Measurements from ENCODE around the gene KCNQ1. TPM values are rescaled to one million over a fixed set of nuclear protein-coding genes. Genes with fewer than 3 reads are reported as not detected.

KCNQ1 gene
- total RNA-seq, 1 donor from 2014 or later, result 0.86 TPM

DNA sequence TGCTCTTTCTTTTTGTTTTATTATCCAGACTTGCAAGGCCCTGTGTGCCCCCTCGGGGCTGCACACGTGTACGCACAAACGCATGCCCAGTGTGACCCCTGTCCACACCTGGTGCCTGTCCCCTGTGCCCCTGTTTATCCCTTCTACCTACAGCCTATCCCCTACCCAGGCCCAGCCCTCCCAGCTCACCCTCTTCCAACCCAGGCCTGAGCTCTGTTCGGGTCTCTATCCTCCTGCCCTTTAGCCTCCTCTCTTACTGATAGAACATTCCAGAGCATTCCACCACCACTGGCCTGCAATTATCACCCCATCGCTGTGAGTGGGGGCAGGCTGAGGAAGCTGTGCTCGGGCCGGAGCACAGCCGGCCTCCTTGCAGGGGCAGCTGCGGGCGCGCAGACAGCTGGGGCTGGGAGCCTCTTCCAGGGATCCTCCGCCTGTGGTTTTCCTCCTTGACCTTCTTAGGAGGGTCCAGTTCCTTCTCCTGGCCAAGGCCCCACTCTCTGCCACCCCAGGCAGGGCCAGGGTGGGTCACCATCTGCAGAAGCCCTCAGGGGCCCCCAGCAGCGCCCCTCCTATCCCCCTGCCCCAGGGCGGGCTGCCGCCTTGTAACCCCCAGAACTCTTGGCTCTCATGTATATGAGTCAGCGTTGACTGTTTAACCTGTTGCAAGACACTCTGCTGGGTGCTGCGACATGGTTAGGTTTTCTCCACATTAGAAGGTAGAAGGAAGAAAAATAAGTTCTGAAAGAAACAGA lies 296.7 kb downstream of the KCNQ1 start:
- no peaks in the 10 kb centered on the region for H3K27me3 Mint-ChIP-seq (ENCODE audit: low read depth)
- H3K36me3 Mint-ChIP-seq (ENCODE audit: low read depth), result no peaks in the 10 kb centered on the region
- no peak for DNase-seq (ENCODE audit: low read depth, low spot score)
- peak overlapping the region; percentile 27 for H3K27ac Mint-ChIP-seq (ENCODE audit: unreplicated experiment)
- no peak overlapping the region for H3K4me3 Mint-ChIP-seq
- peaks cover 9% of the 10 kb centered on the region for H3K4me1 Mint-ChIP-seq
- H3K9me3 Mint-ChIP-seq, result no peaks in the 10 kb centered on the region
- TF ChIP-seq, protein P1, sequence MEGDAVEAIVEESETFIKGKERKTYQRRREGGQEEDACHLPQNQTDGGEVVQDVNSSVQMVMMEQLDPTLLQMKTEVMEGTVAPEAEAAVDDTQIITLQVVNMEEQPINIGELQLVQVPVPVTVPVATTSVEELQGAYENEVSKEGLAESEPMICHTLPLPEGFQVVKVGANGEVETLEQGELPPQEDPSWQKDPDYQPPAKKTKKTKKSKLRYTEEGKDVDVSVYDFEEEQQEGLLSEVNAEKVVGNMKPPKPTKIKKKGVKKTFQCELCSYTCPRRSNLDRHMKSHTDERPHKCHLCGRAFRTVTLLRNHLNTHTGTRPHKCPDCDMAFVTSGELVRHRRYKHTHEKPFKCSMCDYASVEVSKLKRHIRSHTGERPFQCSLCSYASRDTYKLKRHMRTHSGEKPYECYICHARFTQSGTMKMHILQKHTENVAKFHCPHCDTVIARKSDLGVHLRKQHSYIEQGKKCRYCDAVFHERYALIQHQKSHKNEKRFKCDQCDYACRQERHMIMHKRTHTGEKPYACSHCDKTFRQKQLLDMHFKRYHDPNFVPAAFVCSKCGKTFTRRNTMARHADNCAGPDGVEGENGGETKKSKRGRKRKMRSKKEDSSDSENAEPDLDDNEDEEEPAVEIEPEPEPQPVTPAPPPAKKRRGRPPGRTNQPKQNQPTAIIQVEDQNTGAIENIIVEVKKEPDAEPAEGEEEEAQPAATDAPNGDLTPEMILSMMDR (conservative IDR thresholded peaks at IDR 0.05), result no peak

DNA sequence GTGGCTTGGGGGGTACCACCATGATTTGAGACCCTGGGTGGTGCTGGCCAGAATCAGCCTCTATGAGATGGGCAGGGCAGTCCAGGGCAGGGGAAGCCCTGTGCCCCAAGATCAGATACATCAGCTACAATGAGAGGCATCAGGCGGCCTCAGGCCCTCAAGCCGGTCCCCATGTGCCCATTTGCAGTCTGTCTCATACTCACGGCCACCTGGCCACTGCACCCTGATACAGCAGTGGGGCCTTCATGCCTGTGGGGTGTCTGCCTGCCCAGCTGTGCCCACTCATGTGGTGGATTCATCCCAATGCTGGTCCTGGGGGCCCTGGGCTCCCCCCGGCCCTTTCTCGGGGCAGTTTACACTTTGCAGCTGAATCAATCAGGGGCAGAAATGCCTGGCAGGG lies 297.4 kb downstream of the KCNQ1 start:
- DNase-seq (ENCODE audit: low read depth, low spot score), result no peak
- Mint-ChIP-seq H3K27ac (ENCODE audit: unreplicated experiment) (no peak overlapping the region), H3K27me3 (ENCODE audit: low read depth) (no peaks in the 10 kb centered on the region), H3K4me1 (peaks cover 9% of the 10 kb centered on the region), H3K36me3 (ENCODE audit: low read depth) (no peaks in the 10 kb centered on the region), H3K9me3 (no peaks in the 10 kb centered on the region), H3K4me3 (no peak overlapping the region)
- TF ChIP-seq, protein P1 (conservative IDR thresholded peaks at IDR 0.05), result no peak

GRCh38 chr11:2742611-2743426 lies 298.0 kb downstream of the KCNQ1 start:
- no peaks in the 10 kb centered on the region for H3K9me3 Mint-ChIP-seq
- no peaks in the 10 kb centered on the region for H3K27me3 Mint-ChIP-seq (ENCODE audit: low read depth)
- H3K36me3 Mint-ChIP-seq (ENCODE audit: low read depth), result no peaks in the 10 kb centered on the region
- TF ChIP-seq, protein P1 (conservative IDR thresholded peaks at IDR 0.05), result no peak
- no peak for DNase-seq (ENCODE audit: low read depth, low spot score)
- H3K27ac Mint-ChIP-seq (ENCODE audit: unreplicated experiment), result no peak overlapping the region
- peaks cover 9% of the 10 kb centered on the region for H3K4me1 Mint-ChIP-seq
- no peak overlapping the region for H3K4me3 Mint-ChIP-seq

DNA sequence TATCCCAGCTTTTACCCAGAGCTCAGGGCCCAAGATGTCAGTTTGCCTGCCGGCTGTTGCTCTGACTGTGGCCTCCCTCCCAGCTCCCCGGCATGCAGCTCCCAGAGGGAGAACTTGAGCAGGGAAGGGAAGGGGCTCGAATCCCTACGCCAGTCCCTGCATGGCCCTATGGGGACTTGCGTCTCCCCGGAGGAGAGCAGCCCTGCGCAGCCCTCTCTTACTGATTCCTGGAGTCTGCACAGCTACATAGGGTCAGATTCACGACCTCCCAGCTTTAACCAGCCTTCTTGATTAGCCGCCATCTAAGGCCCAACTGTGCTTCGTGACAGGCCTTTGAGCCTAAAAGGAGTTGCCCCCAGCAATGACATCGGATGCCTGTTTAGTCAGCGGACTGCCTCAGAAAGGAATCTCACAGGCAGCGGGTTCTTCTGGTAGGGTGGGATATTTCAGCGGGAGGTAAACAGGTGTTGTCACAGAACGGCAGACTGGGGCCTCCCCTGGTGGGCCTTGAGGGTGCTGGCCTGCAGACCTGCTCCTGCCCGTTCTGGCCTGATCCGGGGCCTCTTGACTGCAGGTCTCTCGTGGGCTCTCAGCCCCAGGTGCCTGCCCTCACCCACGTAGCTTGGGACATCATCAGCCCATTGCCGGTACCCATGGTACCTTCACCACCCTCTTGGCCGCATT lies 298.8 kb downstream of the KCNQ1 start:
- TF ChIP-seq, protein P1 (conservative IDR thresholded peaks at IDR 0.05), result no peak
- no peak for DNase-seq (ENCODE audit: low read depth, low spot score)
- Mint-ChIP-seq H3K9me3 (no peaks in the 10 kb centered on the region), H3K4me1 (peaks cover 9% of the 10 kb centered on the region), H3K27ac (ENCODE audit: unreplicated experiment) (no peak overlapping the region), H3K27me3 (ENCODE audit: low read depth) (no peaks in the 10 kb centered on the region), H3K36me3 (ENCODE audit: low read depth) (no peaks in the 10 kb centered on the region), H3K4me3 (no peak overlapping the region)

GRCh38 chr11:2744166-2744565 lies 299.4 kb downstream of the KCNQ1 start:
- Mint-ChIP-seq H3K27me3 (ENCODE audit: low read depth) (no peaks in the 10 kb centered on the region), H3K36me3 (ENCODE audit: low read depth) (no peaks in the 10 kb centered on the region), H3K27ac (ENCODE audit: unreplicated experiment) (no peak overlapping the region), H3K9me3 (no peaks in the 10 kb centered on the region), H3K4me1 (peaks cover 9% of the 10 kb centered on the region), H3K4me3 (no peak overlapping the region)
- TF ChIP-seq, protein P1 (conservative IDR thresholded peaks at IDR 0.05), result no peak
- no peak for DNase-seq (ENCODE audit: low read depth, low spot score)
